Body of pancreas (tissue), 4 donors: ENCODE results near the gene PDIA2. TPM values are rescaled to one million over a fixed set of nuclear protein-coding genes. Genes with fewer than 3 reads are reported as not detected.
A peak's percentile ranks its signal among the peaks of the same experiment; 100 is the strongest.

Experiments
- ATAC-seq: fragments of 150-250 bp; one replicate; pipeline ENCODE4 v1.9.1; 2016
- DNase-seq, 4 donors: peaks; one replicate each; pipeline ENCODE4 v3.0.0-alpha.2; 2019
- H3K27ac ChIP-seq, 4 donors: fragments of 200-600 bp; sonication (generic); 1 replicate in 3 of 4; 2 replicates in 1 of 4; pipeline versions ENCODE4 v1.5.1 to v1.6.1; 2016 to 2019; ENCODE audit warnings: mild to moderate bottlenecking in 1 of 4, mixed read lengths in 1 of 4, moderate library complexity in 1 of 4
- H3K27me3 ChIP-seq, 2 donors: fragments of 200-600 bp; sonication (generic); one replicate each; pipeline ENCODE4 v1.6.0; 2016; ENCODE audit warnings: mild to moderate bottlenecking in 1 of 2
- H3K36me3 ChIP-seq, 2 donors: fragments of 200-600 bp; sonication (generic); replicated peaks in 1 of 2; 2 replicates each; pipeline ENCODE4 v1.5.1; 2016; ENCODE audit warnings: low read depth in 2 of 2; ENCODE audit not compliant: insufficient read depth in 1 of 2
- H3K4me1 ChIP-seq: fragments of 200-600 bp; sonication (generic); one replicate; pipeline ENCODE4 v1.6.0; 2016
- H3K4me3 ChIP-seq, 2 donors: fragments of 200-600 bp; sonication (generic); 1 replicate in 1 of 2; 2 replicates in 1 of 2; pipeline ENCODE4 v1.5.1; 2016 to 2019
- H3K9me3 ChIP-seq, 3 donors: fragments of 200-600 bp; sonication (generic); 1 replicate in 2 of 3; 2 replicates in 1 of 3; pipeline ENCODE4 v1.5.1; 2016
- POLR2A ChIP-seq, 3 donors: fragments of 450-650 bp; IDR thresholded peaks; one replicate each; pipeline ENCODE4 v1.6.1; 2016; ENCODE audit warnings: antibody characterized with exemption in 3 of 3, mild to moderate bottlenecking in 2 of 3
- WGBS, 2 donors: methylation state at CpG; one replicate each; pipeline ENCODE4 v1.1.5; 2017; 5-methylcytosine and 5-hydroxymethylcytosine counted together
- intact Hi-C: fragments of 100-400 bp; cut with DNase I; formaldehyde crosslinking; loops from one replicate; pipeline ENCODE4 v1.15.1; 2023
- total RNA-seq, 2 donors: library from RNA; depleted of rRNA; stranded (reverse); fragments of >200 nt; gene quantifications; one replicate each; pipeline ENCODE4 v1.1.0, GENCODE V29; 2016
- TF ChIP-seq, protein P1 (sequence below), 7 experiments: fragments of 450-650 bp in 4 of 7; fragments of 200-600 bp in 3 of 7; sonication (generic) in 3 of 7; IDR thresholded peaks; one replicate each; pipeline ENCODE4 v1.5.1; 2016 to 2019; ENCODE audit warnings: antibody characterized with exemption in 7 of 7

The PDIA2 gene
- total RNA-seq, 2 donors from 2014 or later: 517 to 2,271 TPM

DNA sequence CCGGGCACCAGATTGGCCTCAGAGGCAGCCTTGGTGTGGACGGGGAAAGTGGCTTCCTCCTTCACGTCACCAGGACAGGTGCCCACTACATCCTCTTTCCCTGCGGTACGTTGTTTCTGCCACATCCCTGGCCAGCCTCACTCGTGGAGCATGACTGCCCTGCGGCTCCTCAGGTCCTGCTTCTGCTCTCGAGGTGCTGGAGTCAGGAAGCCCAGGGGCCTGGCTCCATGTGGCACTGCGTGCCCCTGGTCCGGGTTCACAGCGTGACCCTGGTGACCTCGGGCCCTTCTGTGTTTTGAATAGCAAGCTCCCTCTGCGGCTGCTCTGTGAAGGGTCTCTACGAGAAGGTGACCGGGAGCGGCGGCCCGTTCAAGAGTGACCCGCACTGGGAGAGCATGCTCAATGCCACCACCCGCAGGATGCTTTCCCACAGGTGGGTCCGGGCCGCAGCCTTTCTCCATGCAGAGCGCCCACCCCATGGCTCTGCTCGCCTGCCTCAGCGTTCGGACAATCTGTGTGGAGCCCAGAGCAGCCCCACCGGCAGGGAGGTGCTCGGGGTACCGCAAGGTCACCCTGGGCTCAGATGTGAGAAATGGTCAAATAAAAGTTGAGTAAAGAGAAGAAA, 20.7 kb upstream of the PDIA2 start:
- no peak for TF ChIP-seq POLR2A (IDR thresholded peaks at IDR 0.05)
- TF ChIP-seq, protein P1, sequence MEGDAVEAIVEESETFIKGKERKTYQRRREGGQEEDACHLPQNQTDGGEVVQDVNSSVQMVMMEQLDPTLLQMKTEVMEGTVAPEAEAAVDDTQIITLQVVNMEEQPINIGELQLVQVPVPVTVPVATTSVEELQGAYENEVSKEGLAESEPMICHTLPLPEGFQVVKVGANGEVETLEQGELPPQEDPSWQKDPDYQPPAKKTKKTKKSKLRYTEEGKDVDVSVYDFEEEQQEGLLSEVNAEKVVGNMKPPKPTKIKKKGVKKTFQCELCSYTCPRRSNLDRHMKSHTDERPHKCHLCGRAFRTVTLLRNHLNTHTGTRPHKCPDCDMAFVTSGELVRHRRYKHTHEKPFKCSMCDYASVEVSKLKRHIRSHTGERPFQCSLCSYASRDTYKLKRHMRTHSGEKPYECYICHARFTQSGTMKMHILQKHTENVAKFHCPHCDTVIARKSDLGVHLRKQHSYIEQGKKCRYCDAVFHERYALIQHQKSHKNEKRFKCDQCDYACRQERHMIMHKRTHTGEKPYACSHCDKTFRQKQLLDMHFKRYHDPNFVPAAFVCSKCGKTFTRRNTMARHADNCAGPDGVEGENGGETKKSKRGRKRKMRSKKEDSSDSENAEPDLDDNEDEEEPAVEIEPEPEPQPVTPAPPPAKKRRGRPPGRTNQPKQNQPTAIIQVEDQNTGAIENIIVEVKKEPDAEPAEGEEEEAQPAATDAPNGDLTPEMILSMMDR (IDR thresholded peaks at IDR 0.05): no peak
- DNase-seq (peak in 1 of 4 donors; percentile 14), ATAC-seq (no peak)
- intact Hi-C loops: no loop called here
- no peaks in the 10 kb centered on the region for H3K27me3 ChIP-seq
- WGBS, 2 donors: 92 to 96% methylated on average over 24 to 28 of the region's 29 CpGs
- peaks cover 6 to 11% of the 10 kb centered on the region in 2 donors for H3K36me3 ChIP-seq
- no peaks in the 10 kb centered on the region for H3K9me3 ChIP-seq
- H3K4me3 ChIP-seq: no peak overlapping the region
- no peak overlapping the region for H3K27ac ChIP-seq
- H3K4me1 ChIP-seq: peaks cover 9% of the 10 kb centered on the region

DNA sequence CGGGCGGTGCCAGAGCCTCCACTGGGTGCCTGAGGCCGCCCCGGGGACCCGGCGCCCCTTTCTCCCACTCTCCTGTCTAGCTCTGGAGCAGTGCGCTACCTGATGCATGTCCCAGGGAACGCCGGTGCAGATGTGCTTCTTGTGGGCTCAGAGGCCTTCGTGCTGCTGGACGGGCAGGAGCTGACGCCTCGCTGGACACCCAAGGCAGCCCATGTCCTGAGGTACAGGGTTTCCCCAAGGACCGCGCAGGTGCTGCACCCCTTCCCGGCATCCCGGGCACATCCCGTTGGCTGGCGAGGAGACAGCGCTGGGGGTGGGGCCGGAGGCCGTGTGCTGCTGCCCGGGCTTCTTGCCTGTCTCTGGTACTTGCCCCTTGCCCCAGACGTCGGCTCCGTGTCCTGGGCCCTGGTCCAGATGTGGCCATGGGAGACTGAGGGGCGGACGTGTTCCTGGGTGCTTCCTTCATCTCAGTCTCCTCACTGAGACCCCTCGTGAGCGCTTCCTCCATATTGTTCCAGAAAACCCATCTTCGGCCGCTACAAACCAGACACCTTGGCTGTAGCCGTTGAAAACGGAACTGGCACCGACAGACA, 19.7 kb upstream of the PDIA2 start:
- 96% methylated on average over 9 to 31 of the region's 35 CpGs for WGBS, 2 donors
- DNase-seq: no peak
- peaks cover 13% of the 10 kb centered on the region for H3K4me1 ChIP-seq
- intact Hi-C loops: no loop called here
- no peaks in the 10 kb centered on the region for H3K9me3 ChIP-seq
- no peak overlapping the region for H3K27ac ChIP-seq
- H3K4me3 ChIP-seq: no peak overlapping the region
- TF ChIP-seq, protein P1 (IDR thresholded peaks at IDR 0.05): no peak
- TF ChIP-seq POLR2A (IDR thresholded peaks at IDR 0.05): no peak
- no peak for ATAC-seq
- no peaks in the 10 kb centered on the region for H3K27me3 ChIP-seq
- peaks cover 6 to 11% of the 10 kb centered on the region in 2 donors for H3K36me3 ChIP-seq

DNA sequence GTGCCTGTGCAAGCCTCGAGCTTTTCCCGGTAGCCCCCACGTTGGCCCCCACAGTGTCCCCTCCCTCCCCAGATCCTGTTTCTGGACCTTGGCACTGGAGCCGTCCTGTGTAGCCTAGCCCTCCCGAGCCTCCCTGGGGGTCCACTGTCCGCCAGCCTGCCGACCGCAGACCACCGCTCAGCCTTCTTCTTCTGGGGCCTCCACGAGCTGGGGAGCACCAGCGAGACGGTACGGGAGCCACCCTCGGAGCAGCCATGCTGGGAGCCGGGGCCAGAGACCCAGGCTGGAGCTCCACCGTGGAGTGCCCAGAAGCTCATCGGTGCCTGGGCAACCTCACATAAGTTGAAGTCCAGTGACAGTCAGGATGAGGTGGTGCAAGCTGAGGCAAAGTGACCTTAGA, 19.0 kb upstream of the PDIA2 start:
- TF ChIP-seq, protein P1 (IDR thresholded peaks at IDR 0.05): no peak
- TF ChIP-seq POLR2A (IDR thresholded peaks at IDR 0.05): no peak
- H3K4me1 ChIP-seq: peaks cover 19% of the 10 kb centered on the region
- intact Hi-C loops: no loop called here
- no peak overlapping the region for H3K4me3 ChIP-seq
- WGBS, 2 donors: 92 to 100% methylated on average over 2 to 17 of the region's 17 CpGs
- H3K27ac ChIP-seq: no peak overlapping the region
- no peaks in the 10 kb centered on the region for H3K9me3 ChIP-seq
- no peak for ATAC-seq
- no peaks in the 10 kb centered on the region for H3K27me3 ChIP-seq
- H3K36me3 ChIP-seq: peaks cover 6 to 11% of the 10 kb centered on the region in 2 donors
- DNase-seq: no peak

DNA sequence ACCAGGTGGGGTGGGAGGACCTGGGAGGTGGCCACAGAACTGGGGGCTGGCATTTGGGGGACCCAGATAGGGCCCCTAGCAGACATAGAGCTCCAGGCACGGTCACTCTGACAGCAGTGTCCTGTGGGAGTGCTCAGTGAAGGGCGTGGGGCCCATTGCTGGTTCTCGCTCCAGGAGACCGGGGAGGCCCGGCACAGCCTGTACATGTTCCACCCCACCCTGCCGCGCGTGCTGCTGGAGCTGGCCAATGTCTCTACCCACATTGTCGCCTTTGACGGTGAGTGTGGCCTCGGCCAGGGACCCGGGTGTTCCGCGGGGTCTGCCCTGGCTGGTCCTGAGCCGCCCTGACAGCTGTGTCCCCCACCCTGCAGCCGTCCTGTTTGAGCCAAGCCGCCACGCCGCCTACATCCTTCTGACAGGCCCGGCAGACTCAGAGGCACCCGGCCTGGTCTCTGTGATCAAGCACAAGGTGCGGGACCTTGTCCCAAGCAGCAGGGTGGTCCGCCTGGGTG, 18.5 kb upstream of the PDIA2 start:
- WGBS, 2 donors: 91 to 94% methylated on average over 9 to 23 of the region's 23 CpGs
- intact Hi-C loops: no loop called here
- Histone ChIP-seq H3K27me3 (no peaks in the 10 kb centered on the region), H3K27ac (no peak overlapping the region), H3K9me3 (no peaks in the 10 kb centered on the region), H3K4me1 (peaks cover 25% of the 10 kb centered on the region), H3K4me3 (no peak overlapping the region), H3K36me3 (peaks cover 6 to 10% of the 10 kb centered on the region in 2 donors)
- DNase-seq (no peak), ATAC-seq (no peak)
- no peak for TF ChIP-seq POLR2A (IDR thresholded peaks at IDR 0.05)
- TF ChIP-seq, protein P1 (IDR thresholded peaks at IDR 0.05): no peak
